PC-9 (cell line): ENCODE measurements around the gene MTUS2. TPM values are rescaled to one million over a fixed set of nuclear protein-coding genes. Genes with fewer than 3 reads are reported as not detected.

Experiments
- BruUV-seq: library from RNA; stranded (reverse); fragments of 400-500 nt; replicated peaks from 2 replicates; lab custom pipeline; 2021; lab: Mats Ljungman, UMichigan
- CTCF ChIA-PET: fragments of 300-600 bp; sonication (Branson Sonifier 250); formaldehyde crosslinking; loops from one replicate; lab custom pipeline; 2022; ENCODE audit warnings: antibody characterized with exemption; lab: Charles Lee
- POLR2A ChIA-PET: fragments of 300-600 bp; sonication (Branson Sonifier 250); formaldehyde crosslinking; loops from one replicate; lab custom pipeline; 2022; ENCODE audit warnings: antibody characterized with exemption; ENCODE audit not compliant: unreplicated experiment; lab: Charles Lee
- DNase-seq, 2 experiments: peaks; one replicate each; pipeline versions ENCODE4 v3.0.0 to v3.0.0-alpha.2; 2015 to 2022; ENCODE audit warnings: mixed read lengths in 1 of 2
- H2AFZ ChIP-seq: fragments of 200-600 bp; sonication (generic); 2 replicates; pipeline ENCODE4 v1.8.1; 2017; ENCODE audit warnings: antibody characterized with exemption
- H3F3A ChIP-seq: fragments of 200-600 bp; sonication (generic); 2 replicates; pipeline ENCODE4 v1.8.1; 2017; ENCODE audit warnings: antibody characterized with exemption, mild to moderate bottlenecking, low read depth; ENCODE audit not compliant: insufficient read depth
- H3K27ac ChIP-seq: fragments of 200-600 bp; sonication (generic); 2 replicates; pipeline ENCODE4 v1.6.1; 2016; ENCODE audit warnings: mixed run types
- H3K27me3 ChIP-seq: fragments of 200-600 bp; sonication (generic); 2 replicates; pipeline ENCODE4 v1.6.1; 2016; ENCODE audit warnings: low read depth, mixed run types; ENCODE audit not compliant: insufficient read depth
- H3K36me3 ChIP-seq: fragments of 200-600 bp; sonication (generic); 2 replicates; pipeline ENCODE4 v1.6.1; 2016; ENCODE audit warnings: low read depth, mixed run types
- H3K4me1 ChIP-seq: fragments of 200-600 bp; sonication (generic); replicated peaks from 2 replicates; pipeline ENCODE4 v1.6.1; 2016; ENCODE audit warnings: mixed run types; ENCODE audit not compliant: insufficient read depth
- H3K4me2 ChIP-seq: fragments of 200-600 bp; sonication (generic); 2 replicates; pipeline ENCODE4 v1.6.1; 2017; ENCODE audit warnings: mixed run types
- H3K4me3 ChIP-seq: fragments of 200-600 bp; sonication (generic); 2 replicates; pipeline ENCODE4 v1.6.1; 2016; ENCODE audit warnings: mixed run types
- H3K79me2 ChIP-seq: fragments of 200-600 bp; sonication (generic); 2 replicates; pipeline ENCODE4 v1.6.1; 2017; ENCODE audit warnings: low read depth, mixed run types
- H3K9me2 ChIP-seq: fragments of 200-600 bp; sonication (generic); 2 replicates; pipeline ENCODE4 v1.8.1; 2017; ENCODE audit warnings: mild to moderate bottlenecking; ENCODE audit not compliant: insufficient read depth
- H3K9me3 ChIP-seq: fragments of 200-600 bp; sonication (generic); 2 replicates; pipeline ENCODE4 v1.8.1; 2016; ENCODE audit warnings: low read depth; ENCODE audit not compliant: insufficient read depth
- H4K20me1 ChIP-seq: fragments of 200-600 bp; sonication (generic); 2 replicates; pipeline ENCODE4 v1.8.1; 2017; ENCODE audit not compliant: insufficient read depth
- CTCF ChIP-seq: fragments of 200-600 bp; sonication (generic); conservative IDR thresholded peaks from 2 replicates; pipeline ENCODE4 v1.6.1; 2017; ENCODE audit warnings: mixed run types, antibody characterized with exemption, mild to moderate bottlenecking, moderate library complexity
- EZH2 ChIP-seq: fragments of 200-600 bp; sonication (generic); IDR thresholded peaks from 2 replicates; pipeline ENCODE4 v1.8.0; 2017; ENCODE audit warnings: antibody characterized with exemption, low read depth
- intact Hi-C: fragments of 100-400 bp; cut with micrococcal nuclease; formaldehyde crosslinking; loops from one replicate; pipeline ENCODE4 v1.10.0; 2022; ENCODE audit not compliant: unreplicated experiment
- total RNA-seq: library from RNA; stranded (reverse); gene quantifications from 2 replicates; pipeline ENCODE4 v1.2.3, GENCODE V29; 2021

Gene MTUS2
- total RNA-seq, 1 experiment from 2014 or later = not detected

- TF ChIP-seq CTCF (no peak), EZH2 (no peak)
- ChIA-PET POLR2A (no interaction called here), CTCF (no interaction called here)
- Histone ChIP-seq H3K4me3 (no peak overlapping the region), H3K9me3 (no peaks in the 10 kb centered on the region), H3K9me2 (no peaks in the 10 kb centered on the region), H3K4me2 (no peak overlapping the region), H4K20me1 (peaks cover 4% of the 10 kb centered on the region; the same call in 1 of the 2 replicates), H3K27ac (no peak overlapping the region), H2AFZ (no peak overlapping the region), H3K4me1 (no peaks in the 10 kb centered on the region), H3F3A (no peaks in the 10 kb centered on the region), H3K79me2 (no peaks in the 10 kb centered on the region), H3K36me3 (no peaks in the 10 kb centered on the region), H3K27me3 (peaks cover 7% of the 10 kb centered on the region; the same call in 1 of the 2 replicates)
- no TSS peak for BruUV-seq
- no peak for DNase-seq
- intact Hi-C loops = no loop called here
Measured at GRCh38 chr13:29502391-29503008, 682.4 kb downstream of the MTUS2 start.

- Histone ChIP-seq H3K27ac (no peak overlapping the region), H3K79me2 (no peaks in the 10 kb centered on the region), H3K9me3 (no peaks in the 10 kb centered on the region), H3K36me3 (no peaks in the 10 kb centered on the region), H3K4me1 (no peaks in the 10 kb centered on the region), H3K4me3 (no peak overlapping the region), H4K20me1 (peaks cover 4% of the 10 kb centered on the region; the same call in 1 of the 2 replicates), H3K27me3 (peaks cover 7% of the 10 kb centered on the region; the same call in 1 of the 2 replicates), H3K4me2 (no peak overlapping the region), H3K9me2 (no peaks in the 10 kb centered on the region), H2AFZ (no peak overlapping the region), H3F3A (no peaks in the 10 kb centered on the region)
- DNase-seq = no peak
- ChIA-PET POLR2A (no interaction called here), CTCF (no interaction called here)
- intact Hi-C loops = no loop called here
- BruUV-seq = no TSS peak
- no peak for TF ChIP-seq EZH2
- TF ChIP-seq CTCF = no peak
Measured at GRCh38 chr13:29503041-29503837, 683.1 kb downstream of the MTUS2 start.

GRCh38 chr13:29504691-29505090 is 684.6 kb downstream of the MTUS2 start:
- CTCF ChIA-PET = no interaction called here
- H3K4me1 ChIP-seq = no peaks in the 10 kb centered on the region
- peaks cover 9% of the 10 kb centered on the region; the same call in 1 of the 2 replicates for H4K20me1 ChIP-seq
- peaks cover 14% of the 10 kb centered on the region; the same call in 1 of the 2 replicates for H3F3A ChIP-seq
- H3K4me2 ChIP-seq = no peak overlapping the region
- no peak for DNase-seq
- H3K4me3 ChIP-seq = no peak overlapping the region
- intact Hi-C loops = loop anchor here (5.0 kb wide), 2 partner anchors 263 to 338 kb away; no protein-coding TSS in a partner anchor
- peaks cover 4% of the 10 kb centered on the region; the same call in 1 of the 2 replicates for H3K27me3 ChIP-seq
- H3K27ac ChIP-seq = no peak overlapping the region
- no peaks in the 10 kb centered on the region for H3K79me2 ChIP-seq
- H2AFZ ChIP-seq = no peak overlapping the region
- TF ChIP-seq EZH2 = no peak
- TF ChIP-seq CTCF = no peak
- H3K9me3 ChIP-seq = no peaks in the 10 kb centered on the region
- H3K36me3 ChIP-seq = no peaks in the 10 kb centered on the region
- no TSS peak for BruUV-seq
- H3K9me2 ChIP-seq = no peaks in the 10 kb centered on the region
- POLR2A ChIA-PET = no interaction called here
